GM19452 (cell line): ENCODE results near the gene NME3.

Experiments
- ATAC-seq: cut with Tn5 transposase; IDR thresholded peaks from one replicate; pipeline ENCODE4 v1.9.1; 2021; ENCODE audit not compliant: unreplicated experiment

The NME3 gene

DNA sequence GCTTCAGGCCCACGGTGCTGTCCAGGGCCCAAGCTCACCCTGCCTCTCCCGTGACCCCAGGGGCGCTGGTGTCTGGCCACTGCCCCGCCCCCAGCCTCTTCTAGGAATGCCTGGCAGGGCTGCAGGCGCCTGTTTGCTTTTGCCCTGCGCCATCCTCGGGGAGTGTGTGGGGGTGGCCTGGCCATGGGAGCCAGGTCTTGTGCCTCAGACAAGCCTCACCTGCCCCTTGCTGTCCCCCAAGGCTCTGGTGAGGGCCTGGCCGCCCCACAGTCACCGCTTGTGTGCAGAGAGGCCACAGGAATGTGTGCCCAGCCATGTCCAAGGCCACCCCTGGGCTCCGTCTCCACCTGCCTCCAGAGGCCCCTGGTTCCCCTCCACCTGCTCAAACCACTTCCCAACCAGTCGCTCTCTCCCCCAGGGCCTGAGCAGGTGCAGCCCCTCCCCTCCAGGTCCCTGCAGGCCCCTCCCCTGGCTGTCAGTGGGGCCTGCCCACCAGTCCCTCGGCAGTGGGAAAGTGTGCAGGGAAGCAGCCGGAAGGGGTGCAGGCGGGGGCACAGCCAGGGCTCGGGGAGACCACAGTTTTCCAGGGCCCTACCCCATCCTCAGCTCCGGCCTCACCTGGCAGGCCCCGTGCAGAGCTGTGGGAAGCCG, 23.0 kb upstream of the NME3 start:
- no peak for ATAC-seq

- ATAC-seq, result no peak
These were observed 22.4 kb upstream of the NME3 start, which contains the start of gene IGFALS for GRCh38 chr16:1793578-1794220. TSS of gene IGFALS (minus strand) at chr16:1793705. CDS start at chr16:1793652, 53 bp downstream.

DNA sequence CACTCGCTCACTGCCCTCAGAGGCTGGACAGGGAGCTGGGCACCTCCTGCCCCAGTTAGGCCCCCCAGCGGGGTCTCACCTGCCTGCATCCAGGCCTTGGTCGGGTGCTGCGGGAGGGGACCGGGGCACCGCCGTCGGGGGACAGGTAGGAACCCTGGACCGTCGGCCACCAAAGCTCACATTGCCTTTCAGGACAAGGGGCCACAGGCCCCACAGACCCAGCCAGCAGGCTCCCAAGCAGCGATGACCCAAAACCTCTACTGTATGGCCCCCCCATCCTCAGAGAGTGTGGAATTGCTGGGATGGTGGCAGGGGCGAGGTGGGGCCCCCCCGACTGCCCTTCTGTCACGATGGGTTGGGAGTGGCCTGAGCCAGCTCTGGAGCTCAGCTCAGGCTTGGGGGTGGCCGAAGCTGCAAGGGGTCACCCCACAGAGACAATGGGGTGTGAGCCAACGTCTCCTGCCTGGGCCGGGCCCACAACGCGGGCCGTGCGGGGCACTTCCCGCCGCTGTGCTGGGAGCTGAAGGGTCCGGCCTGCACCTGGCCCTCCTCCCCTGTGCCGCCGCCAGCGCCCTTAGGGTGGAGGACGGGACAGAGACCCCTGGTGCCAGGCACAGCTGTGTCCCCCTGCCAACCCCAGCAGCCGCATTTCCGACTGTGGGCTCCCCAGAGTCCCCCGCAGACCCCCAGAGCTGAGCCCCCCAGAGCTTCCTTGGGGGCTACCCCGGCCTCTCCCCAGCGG, 21.7 kb upstream of the NME3 start:
- ATAC-seq, result no peak

DNA sequence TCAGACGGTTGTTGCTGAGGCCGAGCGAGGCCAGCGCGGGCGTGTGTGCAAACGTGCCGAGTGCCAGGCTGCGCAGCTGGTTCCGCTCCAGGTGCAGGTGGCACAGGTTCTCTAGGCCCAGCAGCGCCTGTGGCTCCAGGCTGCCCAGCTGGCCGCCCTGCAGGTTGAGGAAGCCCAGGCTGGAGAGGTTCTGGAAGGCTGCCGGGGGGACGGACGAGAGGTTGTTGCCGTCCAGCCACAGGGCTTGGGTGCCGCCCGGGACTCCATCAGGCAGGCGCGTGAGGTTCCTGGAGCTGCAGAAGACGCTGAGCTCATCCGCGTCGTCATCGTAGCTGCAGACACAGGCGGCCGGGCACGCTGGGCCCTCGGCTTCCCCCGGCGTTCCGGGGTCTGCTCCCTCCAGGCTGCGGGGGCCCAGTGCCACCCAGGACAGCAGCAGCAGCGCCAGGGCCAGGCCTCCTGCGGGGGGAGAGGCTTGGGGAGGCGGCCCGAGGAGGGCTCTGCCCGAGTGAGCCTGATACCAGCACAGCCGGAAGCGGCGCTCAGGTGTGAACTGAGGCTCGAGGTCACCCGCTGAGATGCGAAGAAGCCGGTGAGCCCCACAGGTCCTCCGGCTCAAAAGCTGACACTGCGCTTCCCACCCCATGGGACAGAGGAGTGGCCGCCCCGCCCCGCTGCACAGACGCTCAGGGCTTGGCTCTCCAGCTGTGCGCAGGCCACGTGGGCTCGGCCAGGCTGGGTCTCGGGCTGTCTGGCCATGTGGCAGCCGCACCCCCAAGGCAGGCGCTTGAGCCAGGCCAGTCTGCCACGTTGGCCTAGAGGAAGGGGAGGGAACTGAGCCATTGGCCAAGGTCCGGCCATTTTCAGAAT, 20.8 kb upstream of the NME3 start:
- no peak for ATAC-seq

- ATAC-seq, result no peak
These were observed 20.1 kb upstream of the NME3 start for GRCh38 chr16:1791256-1791942.

DNA sequence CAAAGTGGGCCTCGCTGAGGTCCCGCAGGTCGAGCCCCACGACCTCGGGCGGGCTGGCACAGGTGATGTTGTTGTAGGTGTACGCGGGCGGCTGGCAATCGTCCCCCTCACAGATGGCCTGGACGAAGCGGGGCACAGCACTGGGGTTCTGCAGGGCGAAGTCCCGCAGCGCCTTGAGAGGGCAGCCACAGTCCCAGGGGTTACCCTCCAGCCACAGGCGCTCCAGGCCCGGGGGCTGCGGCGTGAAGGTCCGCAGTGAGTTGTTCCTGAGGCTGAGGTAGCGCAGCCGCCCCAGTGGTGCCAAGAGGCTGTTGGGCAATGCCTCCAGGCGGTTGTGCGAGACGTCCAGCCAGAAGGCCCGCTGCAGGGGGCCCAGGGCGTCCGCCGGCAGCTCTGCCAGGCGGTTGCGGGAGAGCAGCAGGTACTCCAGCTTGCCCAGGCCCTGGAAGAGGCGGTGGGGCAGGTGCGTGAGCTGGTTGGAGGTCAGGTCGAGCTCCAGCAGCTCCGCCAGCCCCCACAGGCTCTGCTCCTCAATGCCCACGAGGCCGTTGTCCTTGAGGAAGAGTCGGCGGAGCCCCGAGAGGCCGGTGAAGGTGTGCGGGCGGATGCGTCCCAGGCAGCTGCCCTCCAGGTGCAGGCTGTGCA, 19.4 kb upstream of the NME3 start:
- ATAC-seq, result no peak

DNA sequence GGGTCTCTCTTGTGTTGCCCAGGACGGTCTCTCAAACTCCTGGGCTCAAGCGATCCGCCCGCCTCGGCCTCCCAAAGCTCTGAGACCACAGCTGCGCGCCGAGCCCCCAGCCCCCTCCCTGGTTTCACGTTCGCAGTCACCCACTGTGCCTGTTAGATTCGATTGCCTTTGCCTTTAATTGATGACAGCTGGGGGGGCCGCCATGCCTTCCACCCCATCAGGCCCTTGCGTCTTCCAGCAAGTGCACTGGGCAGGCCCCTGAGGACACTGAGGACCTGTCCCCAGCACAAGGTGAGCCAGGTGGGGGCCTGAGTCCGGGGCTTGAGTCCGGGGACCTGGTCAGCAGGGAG, 18.9 kb upstream of the NME3 start:
- ATAC-seq, result no peak

DNA sequence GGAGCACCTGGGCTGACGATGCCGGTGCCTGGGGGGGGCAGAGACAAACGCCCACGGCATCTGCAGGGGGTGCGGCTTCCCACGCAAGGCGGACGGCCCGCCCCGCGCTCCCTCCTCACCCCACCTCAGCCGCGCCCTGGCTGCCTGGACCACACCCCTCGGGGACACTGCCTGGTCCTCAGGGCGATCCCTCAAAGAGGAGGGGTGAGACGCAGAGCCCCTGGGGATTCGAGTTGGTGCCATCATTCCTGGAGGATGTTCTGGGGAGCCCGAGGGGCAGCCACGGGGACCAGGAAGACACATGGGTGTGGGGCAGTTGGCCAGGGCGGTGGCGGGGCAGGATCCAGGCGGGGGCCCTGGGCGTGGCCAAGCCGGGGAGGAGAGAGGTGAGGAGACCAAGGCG, 18.3 kb upstream of the NME3 start:
- ATAC-seq, result no peak

GRCh38 chr16:1788708-1789100, 17.4 kb upstream of the NME3 start:
- ATAC-seq, result no peak

GRCh38 chr16:1788095-1788707, 16.9 kb upstream of the NME3 start:
- ATAC-seq, result no peak

GRCh38 chr16:1787322-1788094, 16.2 kb upstream of the NME3 start:
- no peak for ATAC-seq

DNA sequence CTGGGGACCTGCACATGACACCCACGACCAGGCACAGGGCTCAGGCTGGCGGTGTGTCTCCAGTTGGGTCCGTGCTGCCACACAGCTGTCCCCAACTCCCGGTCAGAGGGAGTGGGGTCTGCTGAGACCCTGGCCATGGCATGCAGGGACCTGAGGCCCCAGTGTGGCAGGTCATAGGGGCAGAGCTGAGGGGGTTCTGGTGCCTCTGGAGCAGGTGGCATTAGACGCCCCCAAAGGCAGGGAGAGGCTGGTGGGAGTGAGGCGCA, 15.6 kb upstream of the NME3 start:
- no peak for ATAC-seq

GRCh38 chr16:1786242-1787055, 15.1 kb upstream of the NME3 start:
- no peak for ATAC-seq

DNA sequence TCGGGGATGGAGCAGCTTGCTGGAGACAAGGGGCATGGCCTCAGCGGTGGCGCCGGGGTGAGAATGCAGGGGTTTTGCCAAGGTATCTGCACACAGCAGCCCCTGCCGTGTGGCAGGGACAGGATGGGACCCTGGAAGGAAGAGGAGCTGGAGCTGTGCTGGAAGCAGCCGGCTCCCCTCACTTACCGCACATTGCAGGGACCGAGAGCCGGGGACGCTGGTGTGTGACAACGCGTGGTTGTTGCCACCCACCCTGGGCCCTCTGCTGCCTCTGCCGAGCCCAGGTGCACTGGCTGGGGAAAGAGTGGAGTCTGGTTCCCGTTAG, 14.5 kb upstream of the NME3 start:
- no peak for ATAC-seq

- ATAC-seq, result no peak
These were observed 13.9 kb upstream of the NME3 start for GRCh38 chr16:1784977-1785845.

- peak; percentile 80 for ATAC-seq
These were observed 11.3 kb upstream of the NME3 start, which contains the start of the genes NUBP2 and SPSB3 for GRCh38 chr16:1782408-1783264. TSS of gene NUBP2 (plus strand) at chr16:1782960. CDS start at chr16:1783021, 61 bp downstream. TSS of gene SPSB3 (minus strand) at chr16:1782571. CDS start at chr16:1781483, 1,088 bp downstream.
